Transverse colon (tissue), 4 donors: ENCODE measurements around the gene THSD7A. TPM values are rescaled to one million over a fixed set of nuclear protein-coding genes. Genes with fewer than 3 reads are reported as not detected.

Source experiments
- DNase-seq: peaks from one replicate; pipeline ENCODE4 v3.0.0-alpha.2; 2019
- H3K27ac ChIP-seq, 4 donors: fragments of 200-600 bp; sonication (generic); 2 replicates each; pipeline ENCODE4 v1.5.1; 2016 to 2018; ENCODE audit warnings: inconsistent platforms in 4 of 4
- H3K27me3 ChIP-seq: fragments of 200-600 bp; sonication (generic); 2 replicates; pipeline ENCODE4 v1.5.1; 2017; ENCODE audit warnings: inconsistent platforms
- H3K36me3 ChIP-seq, 4 donors: fragments of 200-600 bp; sonication (generic); 2 replicates each; pipeline ENCODE4 v1.5.1; 2017 to 2019; ENCODE audit warnings: inconsistent platforms in 4 of 4
- H3K4me1 ChIP-seq, 4 donors: fragments of 200-600 bp; sonication (generic); 2 replicates each; pipeline ENCODE4 v1.5.1; 2017 to 2020; ENCODE audit warnings: inconsistent platforms in 4 of 4
- H3K4me3 ChIP-seq, 4 donors: fragments of 200-600 bp; sonication (generic); 1 replicate in 1 of 4; 2 replicates in 3 of 4; pipeline versions ENCODE4 v1.5.1 to v1.6.1; 2017 to 2019; ENCODE audit warnings: inconsistent platforms in 4 of 4
- H3K9me3 ChIP-seq, 2 donors: fragments of 200-600 bp; sonication (generic); 2 replicates each; pipeline ENCODE4 v1.5.1; 2017 to 2019; ENCODE audit warnings: inconsistent platforms in 2 of 2
- CTCF ChIP-seq, 5 experiments: fragments of 200-600 bp in 3 of 5; fragments of 450-650 bp in 2 of 5; sonication (generic) in 3 of 5; IDR thresholded peaks; 1 replicate in 2 of 5; 2 replicates in 3 of 5; pipeline ENCODE4 v1.5.1; 2016 to 2017; ENCODE audit warnings: antibody characterized with exemption in 5 of 5, inconsistent platforms in 3 of 5, mild to moderate bottlenecking in 2 of 5, moderate library complexity in 1 of 5
- EP300 ChIP-seq: sonication (generic); formaldehyde crosslinking; IDR thresholded peaks from one replicate; pipeline ENCODE4 v1.6.1; 2017; ENCODE audit warnings: antibody characterized with exemption, low read depth
- POLR2A ChIP-seq: fragments of 450-650 bp; IDR thresholded peaks from one replicate; pipeline ENCODE4 v1.6.1; 2016; ENCODE audit warnings: antibody characterized with exemption, mild to moderate bottlenecking, moderate library complexity
- POLR2AphosphoS5 ChIP-seq, 3 donors: sonication (generic); formaldehyde crosslinking; IDR thresholded peaks; one replicate each; pipeline ENCODE4 v1.6.1; 2016; ENCODE audit warnings: antibody characterized with exemption in 3 of 3
- WGBS, 2 donors: methylation state at CpG; one replicate each; pipeline ENCODE4 v1.1.5; 2018; ENCODE audit warnings: low coverage in 1 of 2; 5-methylcytosine and 5-hydroxymethylcytosine counted together
- in situ Hi-C, 4 donors: fragments of 200-750 bp; cut with MboI; loops; one replicate each; pipeline versions ENCODE4 v1.15.0 to v1.15.1; 2017; ENCODE audit warnings: low sequenced_read_pairs in 3 of 4, low pct_ligation_motif_present in 1 of 4, low pct_unique_long_range_greater_than_20kb in 1 of 4
- intact Hi-C: fragments of 100-400 bp; cut with DNase I; formaldehyde crosslinking; loops from one replicate; pipeline ENCODE4 v1.15.1; 2023; ENCODE audit warnings: low total_unique reads
- total RNA-seq, 4 donors: library from RNA; depleted of rRNA; stranded (reverse); fragments of >200 nt; gene quantifications; one replicate each; pipeline ENCODE4 v1.1.0, GENCODE V29; 2016

The THSD7A gene
- total RNA-seq, 4 donors from 2014 or later: 1.9 to 18.9 (median 2.0) TPM

- Histone ChIP-seq H3K27me3 (no peaks in the 10 kb centered on the region), H3K36me3 (no peaks in the 10 kb centered on the region), H3K27ac (no peak overlapping the region), H3K4me3 (no peak overlapping the region), H3K4me1 (no peaks in the 10 kb centered on the region), H3K9me3 (no peaks in the 10 kb centered on the region)
- in situ Hi-C loops: no loop called here
- no peak for DNase-seq
- no peak for TF ChIP-seq EP300
- TF ChIP-seq POLR2A: no peak
- TF ChIP-seq CTCF (IDR thresholded peaks at IDR 0.05): no peak
- no peak for TF ChIP-seq POLR2AphosphoS5 (IDR thresholded peaks at IDR 0.05)
- intact Hi-C loops: no loop called here
- 70 to 77% methylated on average over 5 to 7 of the region's 7 CpGs for WGBS, 2 donors
These were observed 105.8 kb downstream of the THSD7A start for GRCh38 chr7:11726001-11726793.

GRCh38 chr7:11716185-11716584, 115.8 kb downstream of the THSD7A start:
- in situ Hi-C loops: no loop called here
- Histone ChIP-seq H3K4me3 (no peak overlapping the region), H3K27me3 (no peaks in the 10 kb centered on the region), H3K9me3 (no peaks in the 10 kb centered on the region), H3K36me3 (no peaks in the 10 kb centered on the region), H3K27ac (no peak overlapping the region), H3K4me1 (peaks cover 0 to 3% (median 0%) of the 10 kb centered on the region in 4 donors)
- peak; percentile 8 for DNase-seq
- intact Hi-C loops: no loop called here
- no peak for TF ChIP-seq EP300
- no peak for TF ChIP-seq POLR2A

- H3K27me3 ChIP-seq: no peaks in the 10 kb centered on the region
- WGBS, 2 donors: 94% methylated on average over 2 of the region's 2 CpGs
These were observed 117.3 kb downstream of the THSD7A start for GRCh38 chr7:11714676-11715075.

GRCh38 chr7:11714205-11714604, 117.8 kb downstream of the THSD7A start:
- in situ Hi-C loops: no loop called here
- no peaks in the 10 kb centered on the region for H3K27me3 ChIP-seq
- no peaks in the 10 kb centered on the region for H3K36me3 ChIP-seq
- DNase-seq: no peak
- WGBS, 2 donors: 73% methylated on average over 1 of the region's 1 CpG
- peaks cover 0 to 3% (median 0%) of the 10 kb centered on the region in 4 donors for H3K4me1 ChIP-seq
- intact Hi-C loops: no loop called here
- no peak overlapping the region for H3K27ac ChIP-seq
- H3K4me3 ChIP-seq: no peak overlapping the region
- no peaks in the 10 kb centered on the region for H3K9me3 ChIP-seq
- TF ChIP-seq CTCF (IDR thresholded peaks at IDR 0.05): no peak
- no peak for TF ChIP-seq EP300
- TF ChIP-seq POLR2A: no peak
- no peak for TF ChIP-seq POLR2AphosphoS5 (IDR thresholded peaks at IDR 0.05)

More at GRCh38 chr7:11714676-11715075, 117.3 kb downstream of the THSD7A start:
- Histone ChIP-seq H3K27ac (no peak overlapping the region), H3K36me3 (no peaks in the 10 kb centered on the region), H3K9me3 (no peaks in the 10 kb centered on the region), H3K4me3 (no peak overlapping the region), H3K4me1 (peaks cover 0 to 3% (median 0%) of the 10 kb centered on the region in 4 donors)
- DNase-seq: no peak
- in situ Hi-C loops: no loop called here
- TF ChIP-seq POLR2AphosphoS5 (IDR thresholded peaks at IDR 0.05): no peak
- no peak for TF ChIP-seq EP300
- TF ChIP-seq CTCF (IDR thresholded peaks at IDR 0.05): no peak
- TF ChIP-seq POLR2A: no peak
- intact Hi-C loops: no loop called here
